ENCODE results near the gene BCL2L2.

- TF ChIP-seq POLR2A (IDR thresholded peaks at IDR 0.05) = no peak
- no peak for TF ChIP-seq CTCF (IDR thresholded peaks at IDR 0.05)
Measured at GRCh38 chr14:23355871-23356435, 49.3 kb downstream of the BCL2L2 start.
